Subcutaneous adipose tissue (tissue), 4 donors: ENCODE measurements around the gene PGAP3. TPM values are rescaled to one million over a fixed set of nuclear protein-coding genes. Genes with fewer than 3 reads are reported as not detected.

Source experiments
- CTCF ChIP-seq: fragments of 450-650 bp; IDR thresholded peaks from one replicate; pipeline ENCODE4 v1.5.1; 2016; ENCODE audit warnings: low read depth, mild to moderate bottlenecking, control low read depth, antibody characterized with exemption, moderate library complexity
- total RNA-seq, 4 donors: library from RNA; depleted of rRNA; stranded (reverse); fragments of >200 nt; gene quantifications; one replicate each; pipeline ENCODE4 v1.1.0, GENCODE V29; 2016

The PGAP3 gene
- total RNA-seq, 4 donors from 2014 or later, result 7.6 to 12.8 (median 8.0) TPM

GRCh38 chr17:39697961-39698360 lies 10.1 kb upstream of the PGAP3 start:
- TF ChIP-seq CTCF, result no peak

DNA sequence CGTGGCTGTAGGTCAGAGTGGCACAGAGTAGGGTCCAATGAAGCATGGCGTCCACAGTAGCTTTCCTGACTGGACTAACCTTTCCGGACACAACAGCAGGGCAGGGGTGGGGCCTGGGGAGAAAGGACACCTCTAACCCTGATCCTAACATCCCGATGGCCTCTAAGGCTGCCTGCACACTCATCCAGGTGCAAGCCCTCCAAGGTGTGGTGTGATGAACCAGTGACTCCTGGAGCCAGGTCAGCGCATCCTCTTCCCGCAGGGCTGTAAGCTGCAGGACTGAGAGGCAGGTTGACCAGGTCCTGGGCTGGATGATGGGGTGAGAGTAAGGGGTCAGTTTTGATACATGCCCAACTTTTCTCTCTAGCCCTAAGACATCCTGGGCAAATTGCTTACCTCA lies 8.9 kb upstream of the PGAP3 start:
- no peak for TF ChIP-seq CTCF

DNA sequence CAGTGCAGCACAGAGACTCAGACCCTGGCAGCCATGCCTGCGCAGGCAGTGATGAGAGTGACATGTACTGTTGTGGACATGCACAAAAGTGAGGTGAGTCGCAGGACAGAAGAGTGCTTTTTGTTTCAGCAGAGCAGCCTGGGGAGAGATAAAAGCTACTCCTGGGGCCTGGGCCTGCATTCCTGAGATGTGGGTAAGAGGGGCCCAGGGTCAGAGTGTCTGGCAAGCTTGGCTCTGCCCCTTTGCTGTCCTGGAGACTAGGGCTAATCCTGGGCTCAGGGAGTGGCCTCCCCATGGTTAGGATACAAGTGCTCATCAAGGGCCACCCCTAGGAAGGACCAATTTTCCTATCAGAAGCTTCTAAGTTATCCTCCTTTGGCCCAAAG lies 7.2 kb upstream of the PGAP3 start:
- TF ChIP-seq CTCF, result no peak

GRCh38 chr17:39694593-39694992 lies 6.7 kb upstream of the PGAP3 start:
- TF ChIP-seq CTCF, result no peak

DNA sequence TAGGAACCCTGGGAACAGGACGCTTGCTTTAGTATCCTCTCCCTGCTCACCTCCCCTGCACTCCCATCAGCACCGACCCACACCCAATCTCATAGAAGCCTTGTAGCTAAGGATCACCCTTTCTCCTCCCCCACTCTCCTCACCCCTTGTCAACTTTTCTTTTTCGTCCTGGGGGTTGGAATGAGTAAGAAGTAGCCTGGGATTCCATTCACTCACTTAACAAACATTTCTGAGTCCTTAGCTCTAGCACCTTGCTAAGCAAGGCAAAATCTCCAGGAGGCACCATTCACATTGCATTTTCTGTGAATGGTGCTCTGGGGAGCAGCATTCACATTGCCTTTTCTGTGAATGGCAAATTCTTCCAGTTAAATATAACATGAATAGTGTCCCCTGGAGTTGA lies 1.1 kb upstream of the PGAP3 start:
- no peak for TF ChIP-seq CTCF

DNA sequence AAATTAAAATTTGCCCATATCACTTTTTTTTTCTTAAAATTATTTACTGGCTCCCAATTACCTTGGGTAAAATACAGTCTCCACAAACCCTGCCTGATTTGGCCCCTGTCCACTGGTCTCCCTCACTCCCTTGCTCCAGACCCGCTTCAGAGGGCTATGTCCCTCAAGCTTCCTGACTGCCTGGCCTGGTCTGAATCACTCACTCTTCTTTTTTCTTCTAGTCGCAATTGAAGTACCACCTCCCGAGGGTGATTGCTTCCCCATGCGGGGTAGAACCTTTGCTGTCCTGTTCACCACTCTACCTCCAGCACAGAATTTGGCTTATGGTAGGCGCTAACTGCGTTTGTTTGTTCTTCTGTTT lies 598 bp upstream of the PGAP3 start:
- no peak for TF ChIP-seq CTCF

GRCh38 chr17:39687101-39687545 lies 734 bp downstream of the PGAP3 start:
- no peak for TF ChIP-seq CTCF
